ENCODE data around the gene COBL.

The COBL gene

GRCh38 chr7:51007551-51008505, 308.8 kb downstream of the COBL start:
- peaks cover 9% of the 10 kb centered on the region for H3K4me1 ChIP-seq
- H3K9ac ChIP-seq: no peak overlapping the region
- H3K79me2 ChIP-seq: no peaks in the 10 kb centered on the region
- no peaks in the 10 kb centered on the region for H3K27me3 ChIP-seq (ENCODE audit: control insufficient read depth, insufficient read depth, low read length)
- H3K4me3 ChIP-seq (ENCODE audit: low read depth, low read length): no peak overlapping the region
- H3K36me3 ChIP-seq (ENCODE audit: control insufficient read depth, insufficient read depth, low read length): no peaks in the 10 kb centered on the region
- H3K4me2 ChIP-seq (ENCODE audit: low read length): no peak overlapping the region
- H3K27ac ChIP-seq: no peak overlapping the region
- TF ChIP-seq CTCF (IDR thresholded peaks at IDR 0.05): no peak
- no peak overlapping the region for H2AFZ ChIP-seq
- H3K9me3 ChIP-seq (ENCODE audit: control insufficient read depth, low read length): no peaks in the 10 kb centered on the region

GRCh38 chr7:51006483-51007235, 309.9 kb downstream of the COBL start:
- H3K9me3 ChIP-seq (ENCODE audit: control insufficient read depth, low read length): no peaks in the 10 kb centered on the region
- no peak for TF ChIP-seq CTCF (IDR thresholded peaks at IDR 0.05)

GRCh38 chr7:51005074-51005473, 311.5 kb downstream of the COBL start:
- no peak for TF ChIP-seq CTCF (IDR thresholded peaks at IDR 0.05)
- no peaks in the 10 kb centered on the region for H3K9me3 ChIP-seq (ENCODE audit: control insufficient read depth, low read length)
- H3K4me1 ChIP-seq: peaks cover 4% of the 10 kb centered on the region
- no peaks in the 10 kb centered on the region for H3K36me3 ChIP-seq (ENCODE audit: control insufficient read depth, insufficient read depth, low read length)
- H3K4me2 ChIP-seq (ENCODE audit: low read length): no peak overlapping the region
- H2AFZ ChIP-seq: no peak overlapping the region
- no peaks in the 10 kb centered on the region for H3K79me2 ChIP-seq
- no peak overlapping the region for H3K9ac ChIP-seq
- H3K27ac ChIP-seq: no peak overlapping the region
- no peaks in the 10 kb centered on the region for H3K27me3 ChIP-seq (ENCODE audit: control insufficient read depth, insufficient read depth, low read length)
- H3K4me3 ChIP-seq (ENCODE audit: low read depth, low read length): no peak overlapping the region

More at GRCh38 chr7:51006483-51007235, 309.9 kb downstream of the COBL start:
- Histone ChIP-seq H3K27me3 (ENCODE audit: control insufficient read depth, insufficient read depth, low read length) (no peaks in the 10 kb centered on the region), H2AFZ (no peak overlapping the region), H3K4me1 (peaks cover 9% of the 10 kb centered on the region), H3K79me2 (no peaks in the 10 kb centered on the region), H3K36me3 (ENCODE audit: control insufficient read depth, insufficient read depth, low read length) (no peaks in the 10 kb centered on the region), H3K9ac (no peak overlapping the region), H3K27ac (no peak overlapping the region), H3K4me2 (ENCODE audit: low read length) (no peak overlapping the region), H3K4me3 (ENCODE audit: low read depth, low read length) (no peak overlapping the region)

GRCh38 chr7:51000956-51001355, 315.7 kb downstream of the COBL start:
- Histone ChIP-seq H2AFZ (no peak overlapping the region), H3K4me1 (no peaks in the 10 kb centered on the region), H3K27ac (no peak overlapping the region), H3K27me3 (ENCODE audit: control insufficient read depth, insufficient read depth, low read length) (no peaks in the 10 kb centered on the region), H3K79me2 (no peaks in the 10 kb centered on the region), H3K9me3 (ENCODE audit: control insufficient read depth, low read length) (no peaks in the 10 kb centered on the region), H3K4me2 (ENCODE audit: low read length) (no peak overlapping the region), H3K36me3 (ENCODE audit: control insufficient read depth, insufficient read depth, low read length) (no peaks in the 10 kb centered on the region), H3K4me3 (ENCODE audit: low read depth, low read length) (no peak overlapping the region), H3K9ac (no peak overlapping the region)
- no peak for TF ChIP-seq CTCF (IDR thresholded peaks at IDR 0.05)
